Body of pancreas (tissue), 4 donors: Measurements from ENCODE around the gene ZSWIM6.

Experiments used
- POLR2A ChIP-seq, 3 donors: fragments of 450-650 bp; IDR thresholded peaks; one replicate each; pipeline ENCODE4 v1.6.1; 2016; ENCODE audit warnings: antibody characterized with exemption in 3 of 3, mild to moderate bottlenecking in 2 of 3
- TF ChIP-seq, protein P1 (sequence below), 7 experiments: fragments of 450-650 bp in 4 of 7; fragments of 200-600 bp in 3 of 7; sonication (generic) in 3 of 7; IDR thresholded peaks; one replicate each; pipeline ENCODE4 v1.5.1; 2016 to 2019; ENCODE audit warnings: antibody characterized with exemption in 7 of 7

DNA sequence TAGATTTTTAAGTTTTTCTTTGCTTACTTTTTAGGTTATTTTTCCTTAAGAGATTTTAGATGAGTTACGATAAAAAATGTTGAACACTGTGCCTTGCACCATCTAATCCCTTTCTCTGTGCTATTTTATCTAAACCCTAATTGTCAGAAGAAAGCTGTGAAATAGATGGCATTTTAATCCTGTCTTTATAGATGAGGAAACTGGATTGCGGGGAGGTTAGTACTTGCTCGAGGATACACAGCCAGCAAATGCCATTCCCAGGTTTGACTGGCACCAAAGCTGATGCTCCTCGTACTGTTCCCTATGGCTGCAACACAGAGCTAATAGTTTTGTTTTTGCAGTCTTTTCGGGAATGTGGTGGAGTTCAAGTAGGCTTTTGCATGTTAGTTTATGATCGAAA lies 82.7 kb downstream of the ZSWIM6 start:
- TF ChIP-seq POLR2A (IDR thresholded peaks at IDR 0.05): no peak
- TF ChIP-seq, protein P1, sequence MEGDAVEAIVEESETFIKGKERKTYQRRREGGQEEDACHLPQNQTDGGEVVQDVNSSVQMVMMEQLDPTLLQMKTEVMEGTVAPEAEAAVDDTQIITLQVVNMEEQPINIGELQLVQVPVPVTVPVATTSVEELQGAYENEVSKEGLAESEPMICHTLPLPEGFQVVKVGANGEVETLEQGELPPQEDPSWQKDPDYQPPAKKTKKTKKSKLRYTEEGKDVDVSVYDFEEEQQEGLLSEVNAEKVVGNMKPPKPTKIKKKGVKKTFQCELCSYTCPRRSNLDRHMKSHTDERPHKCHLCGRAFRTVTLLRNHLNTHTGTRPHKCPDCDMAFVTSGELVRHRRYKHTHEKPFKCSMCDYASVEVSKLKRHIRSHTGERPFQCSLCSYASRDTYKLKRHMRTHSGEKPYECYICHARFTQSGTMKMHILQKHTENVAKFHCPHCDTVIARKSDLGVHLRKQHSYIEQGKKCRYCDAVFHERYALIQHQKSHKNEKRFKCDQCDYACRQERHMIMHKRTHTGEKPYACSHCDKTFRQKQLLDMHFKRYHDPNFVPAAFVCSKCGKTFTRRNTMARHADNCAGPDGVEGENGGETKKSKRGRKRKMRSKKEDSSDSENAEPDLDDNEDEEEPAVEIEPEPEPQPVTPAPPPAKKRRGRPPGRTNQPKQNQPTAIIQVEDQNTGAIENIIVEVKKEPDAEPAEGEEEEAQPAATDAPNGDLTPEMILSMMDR (IDR thresholded peaks at IDR 0.05): no peak
